CD4-positive, alpha-beta T cell treated with Interleukin-6 at 100 ng/mL for 8 hours (primary cell): Measurements from ENCODE around the gene MYO7B.

ENCODE experiments used
- DNase-seq: peaks from one replicate; pipeline ENCODE4 v3.0.0-alpha.2; 2020; ENCODE audit warnings: mixed read lengths, low spot score

Gene MYO7B

GRCh38 chr2:127589841-127590240 lies 54.4 kb downstream of the MYO7B start:
- DNase-seq, result no peak

- DNase-seq, result no peak
These were observed 55.1 kb downstream of the MYO7B start for GRCh38 chr2:127590386-127591190.

GRCh38 chr2:127591221-127591923 lies 55.9 kb downstream of the MYO7B start:
- DNase-seq, result peak; percentile 62

GRCh38 chr2:127592761-127593227 lies 57.3 kb downstream of the MYO7B start:
- DNase-seq, result no peak

GRCh38 chr2:127593228-127594115 lies 58.0 kb downstream of the MYO7B start:
- no peak for DNase-seq

GRCh38 chr2:127594116-127594591 lies 58.7 kb downstream of the MYO7B start:
- DNase-seq, result no peak

GRCh38 chr2:127596311-127597045 lies 61.0 kb downstream of the MYO7B start:
- DNase-seq, result no peak

GRCh38 chr2:127597046-127597983 lies 61.8 kb downstream of the MYO7B start:
- DNase-seq, result no peak

- no peak for DNase-seq
These were observed 62.5 kb downstream of the MYO7B start for GRCh38 chr2:127597984-127598380.

GRCh38 chr2:127598711-127599110 lies 63.2 kb downstream of the MYO7B start:
- no peak for DNase-seq

- no peak for DNase-seq
These were observed 63.7 kb downstream of the MYO7B start for GRCh38 chr2:127599211-127599610.

- DNase-seq, result no peak
These were observed 69.5 kb downstream of the MYO7B start for GRCh38 chr2:127604986-127605385.

GRCh38 chr2:127605691-127606263 lies 70.3 kb downstream of the MYO7B start:
- no peak for DNase-seq

- no peak for DNase-seq
These were observed 71.3 kb downstream of the MYO7B start for GRCh38 chr2:127606625-127607398.

- no peak for DNase-seq
These were observed 72.0 kb downstream of the MYO7B start for GRCh38 chr2:127607399-127607908.

GRCh38 chr2:127608061-127609030 lies 72.9 kb downstream of the MYO7B start:
- DNase-seq, result no peak

GRCh38 chr2:127609031-127609751 lies 73.7 kb downstream of the MYO7B start:
- no peak for DNase-seq
